ENCODE results near the gene BTNL3. TPM values are rescaled to one million over a fixed set of nuclear protein-coding genes. Genes with fewer than 3 reads are reported as not detected.

BTNL3 gene
- total and polyA plus RNA-seq, 4 donors: 0.08 to 0.19 TPM; not detected in 2

- no peaks in the 10 kb centered on the region for H3K4me1 ChIP-seq (ENCODE audit: control insufficient read depth in 4 of 4, insufficient read depth in 4 of 4, low read length in 3 of 4)
- TF ChIP-seq FOXA1 (IDR thresholded peaks at IDR 0.05) (no peak), FOXA2 (IDR thresholded peaks at IDR 0.05) (no peak), CTCF (IDR thresholded peaks at IDR 0.05; ENCODE audit: low read depth, low read length, missing input control) (no peak), RXRA (IDR thresholded peaks at IDR 0.05) (no peak), GABPA (IDR thresholded peaks at IDR 0.05 in 1 of 2, conservative IDR thresholded peaks at IDR 0.05 in 1 of 2) (no peak), REST (IDR thresholded peaks at IDR 0.05) (no peak), HNF4G (IDR thresholded peaks at IDR 0.05) (no peak), ATF3 (IDR thresholded peaks at IDR 0.05) (no peak), YY1 (IDR thresholded peaks at IDR 0.05) (no peak), MAX (IDR thresholded peaks at IDR 0.05) (no peak), TAF1 (conservative IDR thresholded peaks at IDR 0.05) (no peak), JUND (IDR thresholded peaks at IDR 0.05) (no peak)
- peaks cover 0 to 4% (median 0%) of the 10 kb centered on the region in 4 donors for H3K9me3 ChIP-seq (ENCODE audit: control insufficient read depth in 4 of 4, low read length in 3 of 4)
- 70% methylated on average over 4 of the region's 4 CpGs for WGBS
- no peak overlapping the region for H3K9ac ChIP-seq (ENCODE audit: low read depth in 1 of 2, low read length in 2 of 2)
- no peaks in the 10 kb centered on the region for H3K36me3 ChIP-seq (ENCODE audit: control insufficient read depth in 4 of 4, insufficient read depth in 3 of 4, low read depth in 1 of 4, low read length in 3 of 4)
- no peak for DNase-seq (ENCODE audit: low spot score)
- H3K27me3 ChIP-seq (ENCODE audit: control insufficient read depth in 4 of 4, insufficient read depth in 4 of 4, low read length in 3 of 4): peaks cover 0 to 6% (median 0%) of the 10 kb centered on the region in 4 donors
- no peak overlapping the region for H3K4me3 ChIP-seq (ENCODE audit: low read depth in 1 of 3, low read length in 3 of 3)
- no peak overlapping the region for H3K27ac ChIP-seq (ENCODE audit: low read depth in 1 of 2, low read length in 2 of 2)
These were observed 17.8 kb upstream of the BTNL3 start for GRCh38 chr5:180970875-180971274.

GRCh38 chr5:180974612-180975315, 13.9 kb upstream of the BTNL3 start:
- no peaks in the 10 kb centered on the region for H3K36me3 ChIP-seq (ENCODE audit: control insufficient read depth in 4 of 4, insufficient read depth in 3 of 4, low read depth in 1 of 4, low read length in 3 of 4)
- DNase-seq (ENCODE audit: low spot score): no peak
- H3K9me3 ChIP-seq (ENCODE audit: control insufficient read depth in 4 of 4, low read length in 3 of 4): peaks cover 0 to 4% (median 0%) of the 10 kb centered on the region in 4 donors
- H3K27ac ChIP-seq (ENCODE audit: low read depth in 1 of 2, low read length in 2 of 2): no peak overlapping the region
- WGBS: 65% methylated on average over 2 of the region's 2 CpGs
- H3K4me3 ChIP-seq (ENCODE audit: low read depth in 1 of 3, low read length in 3 of 3): no peak overlapping the region
- peaks cover 0 to 6% (median 0%) of the 10 kb centered on the region in 4 donors for H3K27me3 ChIP-seq (ENCODE audit: control insufficient read depth in 4 of 4, insufficient read depth in 4 of 4, low read length in 3 of 4)
- no peak overlapping the region for H3K9ac ChIP-seq (ENCODE audit: low read depth in 1 of 2, low read length in 2 of 2)
- no peaks in the 10 kb centered on the region for H3K4me1 ChIP-seq (ENCODE audit: control insufficient read depth in 4 of 4, insufficient read depth in 4 of 4, low read length in 3 of 4)
- TF ChIP-seq NR2F2 (IDR thresholded peaks at IDR 0.05) (no peak), TAF1 (conservative IDR thresholded peaks at IDR 0.05) (no peak), RAD21 (IDR thresholded peaks at IDR 0.05) (no peak), EGR1 (IDR thresholded peaks at IDR 0.05; ENCODE audit: low read depth in 2 of 2) (no peak), HNF4A (conservative IDR thresholded peaks at IDR 0.05) (no peak), RXRA (IDR thresholded peaks at IDR 0.05) (no peak), ZBTB33 (IDR thresholded peaks at IDR 0.05) (no peak), FOXA1 (IDR thresholded peaks at IDR 0.05) (no peak)
